Measurements from ENCODE around the gene VWCE. TPM values are rescaled to one million over a fixed set of nuclear protein-coding genes. Genes with fewer than 3 reads are reported as not detected.

The VWCE gene
- total RNA-seq, 1 donor from 2014 or later = 3.4 TPM

DNA sequence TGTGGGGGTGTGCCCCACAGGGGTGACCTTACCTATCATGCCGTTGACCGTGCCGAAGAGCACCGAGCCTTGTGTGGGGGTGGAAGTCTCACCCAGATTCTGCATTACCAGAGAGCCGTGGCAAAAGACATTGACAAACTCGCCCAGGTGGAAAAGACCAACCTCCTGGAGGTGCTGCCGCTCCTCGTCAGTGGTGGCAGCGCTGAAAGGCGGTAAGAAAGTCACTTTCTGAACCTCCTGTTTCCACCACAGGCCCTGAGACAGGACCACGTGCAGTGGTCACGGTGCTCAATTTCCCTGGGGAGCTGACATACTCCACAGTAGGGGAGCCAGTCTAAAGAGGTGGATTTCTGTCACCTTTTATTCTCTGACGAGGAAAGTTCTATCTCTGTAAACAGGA, 7.4 kb upstream of the VWCE start:
- Histone ChIP-seq H3K27me3 (no peaks in the 10 kb centered on the region), H3K36me3 (peaks cover 0 to 72% of the 10 kb centered on the region in 2 donors), H3K27ac (no peak overlapping the region), H3K9me3 (no peaks in the 10 kb centered on the region), H3K4me1 (peaks cover 15% of the 10 kb centered on the region), H3K4me3 (no peak overlapping the region)
- TF ChIP-seq, protein P1, sequence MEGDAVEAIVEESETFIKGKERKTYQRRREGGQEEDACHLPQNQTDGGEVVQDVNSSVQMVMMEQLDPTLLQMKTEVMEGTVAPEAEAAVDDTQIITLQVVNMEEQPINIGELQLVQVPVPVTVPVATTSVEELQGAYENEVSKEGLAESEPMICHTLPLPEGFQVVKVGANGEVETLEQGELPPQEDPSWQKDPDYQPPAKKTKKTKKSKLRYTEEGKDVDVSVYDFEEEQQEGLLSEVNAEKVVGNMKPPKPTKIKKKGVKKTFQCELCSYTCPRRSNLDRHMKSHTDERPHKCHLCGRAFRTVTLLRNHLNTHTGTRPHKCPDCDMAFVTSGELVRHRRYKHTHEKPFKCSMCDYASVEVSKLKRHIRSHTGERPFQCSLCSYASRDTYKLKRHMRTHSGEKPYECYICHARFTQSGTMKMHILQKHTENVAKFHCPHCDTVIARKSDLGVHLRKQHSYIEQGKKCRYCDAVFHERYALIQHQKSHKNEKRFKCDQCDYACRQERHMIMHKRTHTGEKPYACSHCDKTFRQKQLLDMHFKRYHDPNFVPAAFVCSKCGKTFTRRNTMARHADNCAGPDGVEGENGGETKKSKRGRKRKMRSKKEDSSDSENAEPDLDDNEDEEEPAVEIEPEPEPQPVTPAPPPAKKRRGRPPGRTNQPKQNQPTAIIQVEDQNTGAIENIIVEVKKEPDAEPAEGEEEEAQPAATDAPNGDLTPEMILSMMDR (IDR thresholded peaks at IDR 0.05) = no peak
- TF ChIP-seq POLR2AphosphoS5 (IDR thresholded peaks at IDR 0.05; ENCODE audit: insufficient read depth in 1 of 2, low read depth in 1 of 2) (no peak), POLR2A (IDR thresholded peaks at IDR 0.05) (no peak)
- intact Hi-C loops (cut with DNase I) = no loop called here
- DNase-seq (ENCODE audit: extremely low spot score in 2 of 2) = no peak

DNA sequence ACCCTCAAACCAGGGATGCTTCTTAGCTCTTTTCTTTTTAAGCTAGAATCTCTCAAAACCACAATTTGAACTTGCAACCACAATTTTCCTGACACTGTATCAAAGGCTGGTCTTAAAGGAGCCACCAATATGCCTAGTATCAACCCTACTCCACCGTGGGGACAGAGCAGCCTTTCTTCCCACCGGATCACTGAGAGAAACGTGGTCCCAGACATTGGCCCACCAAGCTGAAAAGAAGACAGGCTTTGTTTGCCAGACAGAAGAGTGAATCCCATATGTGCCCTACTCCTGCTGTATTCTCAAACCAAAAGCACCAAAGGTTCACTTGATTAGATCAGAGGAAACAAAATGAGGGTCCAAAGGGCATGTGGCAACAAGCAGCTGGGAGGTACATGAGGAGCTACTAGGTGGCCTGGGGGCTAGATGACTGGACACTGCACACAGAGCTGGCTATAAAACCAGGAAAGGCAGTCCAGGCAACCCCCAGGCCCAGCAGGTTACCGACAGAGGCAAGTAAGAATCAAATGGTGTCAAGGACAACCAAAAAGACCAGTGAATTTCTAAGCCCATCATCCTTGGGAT, 3.6 kb upstream of the VWCE start:
- H3K27me3 ChIP-seq = no peaks in the 10 kb centered on the region
- no peak overlapping the region for H3K4me3 ChIP-seq
- intact Hi-C loops (cut with DNase I) = no loop called here
- H3K9me3 ChIP-seq = no peaks in the 10 kb centered on the region
- TF ChIP-seq POLR2AphosphoS5 (IDR thresholded peaks at IDR 0.05; ENCODE audit: insufficient read depth in 1 of 2, low read depth in 1 of 2) = no peak
- TF ChIP-seq, protein P1 (IDR thresholded peaks at IDR 0.05) = no peak
- no peak for TF ChIP-seq POLR2A (IDR thresholded peaks at IDR 0.05)
- peaks cover 0 to 48% of the 10 kb centered on the region in 2 donors for H3K36me3 ChIP-seq
- peak overlapping the region; percentile 20 for H3K27ac ChIP-seq
- peaks cover 46% of the 10 kb centered on the region for H3K4me1 ChIP-seq
- no peak for DNase-seq (ENCODE audit: extremely low spot score in 2 of 2)

DNA sequence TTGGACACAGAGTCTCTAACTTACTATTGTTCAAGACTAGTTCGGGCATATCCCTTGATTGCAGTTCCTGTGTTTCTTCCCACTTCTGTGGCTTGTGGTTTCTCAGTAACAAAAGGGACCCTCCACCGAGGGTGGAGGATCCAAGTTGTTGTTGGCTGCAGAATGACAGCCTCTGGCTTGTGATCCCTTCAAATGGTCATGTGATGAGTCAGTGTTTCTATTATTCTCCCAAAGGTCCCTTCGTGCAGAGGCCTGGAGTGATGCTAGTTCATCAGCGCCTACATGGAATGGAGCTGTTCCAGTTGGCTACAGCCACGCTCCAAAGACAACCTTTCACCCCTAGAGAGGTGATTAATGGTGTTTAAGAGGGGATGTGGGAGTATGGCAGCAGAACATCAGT, 2.6 kb upstream of the VWCE start:
- TF ChIP-seq, protein P1 (IDR thresholded peaks at IDR 0.05) = no peak
- peak in 1 of 2 donors; percentile 68 for TF ChIP-seq POLR2AphosphoS5 (IDR thresholded peaks at IDR 0.05; ENCODE audit: insufficient read depth in 1 of 2, low read depth in 1 of 2)
- Histone ChIP-seq H3K4me1 (peaks cover 50% of the 10 kb centered on the region), H3K4me3 (no peak overlapping the region), H3K27ac (peak overlapping the region; percentile 59), H3K36me3 (peaks cover 0 to 38% of the 10 kb centered on the region in 2 donors), H3K27me3 (no peaks in the 10 kb centered on the region), H3K9me3 (no peaks in the 10 kb centered on the region)
- intact Hi-C loops (cut with DNase I) = no loop called here
- peak in 1 of 2 donors; percentile 91 for DNase-seq (ENCODE audit: extremely low spot score in 2 of 2)

DNA sequence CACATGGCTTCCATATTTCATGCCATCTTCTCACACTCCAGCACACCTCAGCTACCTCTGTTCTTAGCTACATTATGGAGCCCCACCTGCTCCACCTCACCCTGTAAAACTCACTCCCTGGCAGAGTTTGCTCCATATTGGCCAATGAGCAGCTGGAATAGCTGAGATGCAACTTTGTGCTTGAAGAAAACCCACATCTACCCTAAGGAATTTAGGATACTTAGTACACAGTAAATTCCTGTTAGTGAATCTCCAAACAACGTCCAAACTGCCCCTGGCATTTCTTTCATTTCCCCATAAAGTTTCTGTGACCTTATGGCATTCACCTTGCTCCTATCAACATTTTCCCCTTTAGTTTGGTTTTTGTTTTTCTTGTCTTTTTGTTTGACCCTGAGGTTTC, 2.2 kb upstream of the VWCE start:
- no peak for DNase-seq (ENCODE audit: extremely low spot score in 2 of 2)
- TF ChIP-seq POLR2A (IDR thresholded peaks at IDR 0.05) (no peak), POLR2AphosphoS5 (IDR thresholded peaks at IDR 0.05; ENCODE audit: insufficient read depth in 1 of 2, low read depth in 1 of 2) (no peak)
- TF ChIP-seq, protein P1 (IDR thresholded peaks at IDR 0.05) = no peak
- H3K27ac ChIP-seq = peak overlapping the region; percentile 59
- intact Hi-C loops (cut with DNase I) = no loop called here
- peaks cover 0 to 34% of the 10 kb centered on the region in 2 donors for H3K36me3 ChIP-seq
- no peak overlapping the region for H3K4me3 ChIP-seq
- H3K27me3 ChIP-seq = no peaks in the 10 kb centered on the region
- H3K4me1 ChIP-seq = peaks cover 50% of the 10 kb centered on the region
- no peaks in the 10 kb centered on the region for H3K9me3 ChIP-seq

DNA sequence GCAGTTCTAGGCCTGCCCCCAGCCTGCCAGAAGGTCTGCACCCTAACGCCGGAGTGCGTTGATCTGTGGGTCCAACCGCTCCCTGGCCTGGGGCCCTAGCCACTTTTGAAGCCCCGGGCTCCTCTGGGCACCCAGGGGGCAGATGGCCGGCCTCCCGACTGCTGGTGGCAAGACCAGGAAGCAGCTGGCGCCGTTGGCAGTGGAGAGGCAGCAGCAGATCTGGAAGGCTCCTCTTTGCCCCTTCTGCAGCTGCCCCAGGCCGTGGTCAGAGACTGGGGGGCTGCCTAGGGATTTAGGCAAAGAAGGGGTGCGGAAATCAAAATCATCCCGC, 445 bp upstream of the VWCE start:
- no peak for DNase-seq (ENCODE audit: extremely low spot score in 2 of 2)
- Histone ChIP-seq H3K27me3 (no peaks in the 10 kb centered on the region), H3K36me3 (peaks cover 0 to 16% of the 10 kb centered on the region in 2 donors), H3K4me1 (peaks cover 50% of the 10 kb centered on the region), H3K9me3 (no peaks in the 10 kb centered on the region), H3K4me3 (peak overlapping the region; percentile 60 to 70), H3K27ac (peak overlapping the region; percentile 74)
- intact Hi-C loops (cut with DNase I) = no loop called here
- TF ChIP-seq POLR2AphosphoS5 (IDR thresholded peaks at IDR 0.05; ENCODE audit: insufficient read depth in 1 of 2, low read depth in 1 of 2) (no peak), POLR2A (IDR thresholded peaks at IDR 0.05) (no peak)
- TF ChIP-seq, protein P1 (IDR thresholded peaks at IDR 0.05) = no peak

Data from vagina (tissue), 2 donors.